GM19328 (cell line): ENCODE measurements around the gene ANKDD1B.

Experiments used
- ATAC-seq: cut with Tn5 transposase; IDR thresholded peaks from one replicate; pipeline ENCODE4 v1.9.1; 2021; ENCODE audit warnings: mild to moderate bottlenecking, moderate library complexity; ENCODE audit not compliant: unreplicated experiment

The ANKDD1B gene

GRCh38 chr5:75616371-75616881 lies 5.2 kb downstream of the ANKDD1B start:
- ATAC-seq = no peak

GRCh38 chr5:75616971-75617621 lies 5.8 kb downstream of the ANKDD1B start:
- no peak for ATAC-seq

GRCh38 chr5:75617736-75618352 lies 6.6 kb downstream of the ANKDD1B start:
- ATAC-seq = no peak

GRCh38 chr5:75620184-75620959 lies 9.1 kb downstream of the ANKDD1B start:
- ATAC-seq = no peak

- ATAC-seq = no peak
Observed at GRCh38 chr5:75622564-75622963, 11.3 kb downstream of the ANKDD1B start.

- no peak for ATAC-seq
Observed at GRCh38 chr5:75623846-75624245, 12.6 kb downstream of the ANKDD1B start.

GRCh38 chr5:75626959-75627358 lies 15.7 kb downstream of the ANKDD1B start:
- ATAC-seq = no peak

GRCh38 chr5:75627801-75628200 lies 16.5 kb downstream of the ANKDD1B start:
- no peak for ATAC-seq

GRCh38 chr5:75630875-75631274 lies 19.6 kb downstream of the ANKDD1B start:
- ATAC-seq = no peak

GRCh38 chr5:75632321-75632720 lies 21.1 kb downstream of the ANKDD1B start:
- no peak for ATAC-seq

GRCh38 chr5:75637949-75638348 lies 26.7 kb downstream of the ANKDD1B start:
- no peak for ATAC-seq

- ATAC-seq = no peak
Observed at GRCh38 chr5:75639535-75640311, 28.5 kb downstream of the ANKDD1B start.

- no peak for ATAC-seq
Observed at GRCh38 chr5:75640395-75640794, 29.1 kb downstream of the ANKDD1B start.

GRCh38 chr5:75640826-75641225 lies 29.6 kb downstream of the ANKDD1B start:
- no peak for ATAC-seq

GRCh38 chr5:75648712-75649111 lies 37.5 kb downstream of the ANKDD1B start:
- no peak for ATAC-seq

- no peak for ATAC-seq
Observed at GRCh38 chr5:75651575-75652238, 40.5 kb downstream of the ANKDD1B start.

- no peak for ATAC-seq
Observed at GRCh38 chr5:75653521-75653920, 42.3 kb downstream of the ANKDD1B start.

GRCh38 chr5:75654693-75655295 lies 43.5 kb downstream of the ANKDD1B start:
- no peak for ATAC-seq

- ATAC-seq = no peak
Observed at GRCh38 chr5:75656311-75657003, 45.2 kb downstream of the ANKDD1B start.
